ENCODE measurements around the gene KTN1. TPM values are rescaled to one million over a fixed set of nuclear protein-coding genes. Genes with fewer than 3 reads are reported as not detected.

The KTN1 gene
- polyA plus RNA-seq, 3 donors = 4.6 to 31.4 (median 17.9) TPM

- peaks cover 65 to 78% of the 10 kb centered on the region in 2 donors for H3K36me3 Mint-ChIP-seq
- H3K4me2 ChIP-seq (replicated peaks; ENCODE audit: extremely low read depth, low read length, poor library complexity, severe bottlenecking) = no peak overlapping the region
These were observed 93.0 kb downstream of the KTN1 start for GRCh38 chr14:55673048-55673447.

DNA sequence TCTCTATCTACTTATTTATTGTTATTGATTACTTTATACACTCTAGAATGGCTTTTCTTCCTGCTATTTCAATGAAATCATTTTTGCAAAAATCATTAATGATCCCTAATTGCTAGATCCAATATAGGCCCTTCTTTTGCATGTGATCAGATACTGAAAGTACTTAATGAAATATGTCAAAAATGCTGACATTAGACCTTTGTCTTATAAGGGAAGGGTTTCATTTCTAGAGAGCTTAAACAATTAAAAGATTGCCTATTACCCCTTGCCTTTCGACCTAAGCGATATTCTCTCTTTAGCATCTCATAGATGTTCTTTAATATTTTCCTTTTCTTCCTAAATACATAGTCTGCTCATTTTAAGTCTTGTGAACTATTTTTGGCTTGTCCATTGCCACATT, 101.1 kb downstream of the KTN1 start:
- Histone ChIP-seq H3K27ac (ENCODE audit: low read depth in 1 of 2, low read length in 2 of 2) (no peak overlapping the region), H3K9ac (ENCODE audit: insufficient read depth, low read length, poor library complexity, severe bottlenecking) (no peak overlapping the region), H2AFZ (ENCODE audit: insufficient read depth, low read depth, low read length, poor library complexity, severe bottlenecking) (no peak overlapping the region), H3K4me1 (ENCODE audit: control insufficient read depth in 1 of 2, insufficient read depth in 2 of 2, low read length in 2 of 2) (no peaks in the 10 kb centered on the region), H3K79me2 (ENCODE audit: insufficient read depth, low read length) (no peaks in the 10 kb centered on the region), H3K4me2 (replicated peaks; ENCODE audit: extremely low read depth, low read length, poor library complexity, severe bottlenecking) (no peak overlapping the region), H3K4me3 (replicated peaks in 1 of 3; ENCODE audit: low read depth in 2 of 3, low read length in 3 of 3) (no peak overlapping the region), H3K36me3 (replicated peaks in 1 of 2; ENCODE audit: control insufficient read depth in 1 of 2, insufficient read depth in 2 of 2, low read length in 2 of 2) (peaks cover 65 to 98% of the 10 kb centered on the region in 2 donors), H4K20me1 (ENCODE audit: insufficient read depth, low read length) (no peaks in the 10 kb centered on the region), H3K9me3 (replicated peaks in 1 of 2; ENCODE audit: control insufficient read depth in 1 of 2, insufficient read depth in 1 of 2, low read length in 2 of 2) (no peaks in the 10 kb centered on the region), H3K27me3 (ENCODE audit: control insufficient read depth in 2 of 2, insufficient read depth in 2 of 2, low read length in 2 of 2) (no peaks in the 10 kb centered on the region)
- no peaks in the 10 kb centered on the region for H3K4me1 Mint-ChIP-seq
- intact Hi-C loops (cut with micrococcal nuclease) = no loop called here
- H3K27me3 Mint-ChIP-seq (ENCODE audit: low read depth in 3 of 3) = no peaks in the 10 kb centered on the region
- TF ChIP-seq, protein P1, sequence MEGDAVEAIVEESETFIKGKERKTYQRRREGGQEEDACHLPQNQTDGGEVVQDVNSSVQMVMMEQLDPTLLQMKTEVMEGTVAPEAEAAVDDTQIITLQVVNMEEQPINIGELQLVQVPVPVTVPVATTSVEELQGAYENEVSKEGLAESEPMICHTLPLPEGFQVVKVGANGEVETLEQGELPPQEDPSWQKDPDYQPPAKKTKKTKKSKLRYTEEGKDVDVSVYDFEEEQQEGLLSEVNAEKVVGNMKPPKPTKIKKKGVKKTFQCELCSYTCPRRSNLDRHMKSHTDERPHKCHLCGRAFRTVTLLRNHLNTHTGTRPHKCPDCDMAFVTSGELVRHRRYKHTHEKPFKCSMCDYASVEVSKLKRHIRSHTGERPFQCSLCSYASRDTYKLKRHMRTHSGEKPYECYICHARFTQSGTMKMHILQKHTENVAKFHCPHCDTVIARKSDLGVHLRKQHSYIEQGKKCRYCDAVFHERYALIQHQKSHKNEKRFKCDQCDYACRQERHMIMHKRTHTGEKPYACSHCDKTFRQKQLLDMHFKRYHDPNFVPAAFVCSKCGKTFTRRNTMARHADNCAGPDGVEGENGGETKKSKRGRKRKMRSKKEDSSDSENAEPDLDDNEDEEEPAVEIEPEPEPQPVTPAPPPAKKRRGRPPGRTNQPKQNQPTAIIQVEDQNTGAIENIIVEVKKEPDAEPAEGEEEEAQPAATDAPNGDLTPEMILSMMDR (IDR thresholded peaks at IDR 0.05) = no peak
- no peaks in the 10 kb centered on the region for H3K9me3 Mint-ChIP-seq
- peaks cover 61 to 84% of the 10 kb centered on the region in 2 donors for H3K36me3 Mint-ChIP-seq
- no peak overlapping the region for H3K27ac Mint-ChIP-seq
- DNase-seq = no peak
- H3K4me3 Mint-ChIP-seq = no peak overlapping the region
- no CpG with 5 or more reads among the region's 2 CpGs for WGBS (ENCODE audit: insufficient coverage)

More at GRCh38 chr14:55673048-55673447, 93.0 kb downstream of the KTN1 start:
- Histone ChIP-seq H3K4me1 (ENCODE audit: control insufficient read depth in 1 of 2, insufficient read depth in 2 of 2, low read length in 2 of 2) (no peaks in the 10 kb centered on the region), H3K9ac (ENCODE audit: insufficient read depth, low read length, poor library complexity, severe bottlenecking) (no peak overlapping the region), H3K79me2 (ENCODE audit: insufficient read depth, low read length) (no peaks in the 10 kb centered on the region), H3K36me3 (replicated peaks in 1 of 2; ENCODE audit: control insufficient read depth in 1 of 2, insufficient read depth in 2 of 2, low read length in 2 of 2) (peaks cover 81 to 97% of the 10 kb centered on the region in 2 donors), H3K9me3 (replicated peaks in 1 of 2; ENCODE audit: control insufficient read depth in 1 of 2, insufficient read depth in 1 of 2, low read length in 2 of 2) (no peaks in the 10 kb centered on the region), H2AFZ (ENCODE audit: insufficient read depth, low read depth, low read length, poor library complexity, severe bottlenecking) (no peak overlapping the region), H4K20me1 (ENCODE audit: insufficient read depth, low read length) (no peaks in the 10 kb centered on the region), H3K27ac (ENCODE audit: low read depth in 1 of 2, low read length in 2 of 2) (no peak overlapping the region), H3K27me3 (ENCODE audit: control insufficient read depth in 2 of 2, insufficient read depth in 2 of 2, low read length in 2 of 2) (no peaks in the 10 kb centered on the region), H3K4me3 (replicated peaks in 1 of 3; ENCODE audit: low read depth in 2 of 3, low read length in 3 of 3) (no peak overlapping the region)
- WGBS (ENCODE audit: insufficient coverage) = no CpG with 5 or more reads among the region's 2 CpGs
- H3K4me3 Mint-ChIP-seq = no peak overlapping the region
- TF ChIP-seq, protein P1 (IDR thresholded peaks at IDR 0.05) = no peak
- no peaks in the 10 kb centered on the region for H3K27me3 Mint-ChIP-seq (ENCODE audit: low read depth in 3 of 3)
- no peaks in the 10 kb centered on the region for H3K4me1 Mint-ChIP-seq
- DNase-seq = no peak
- intact Hi-C loops (cut with micrococcal nuclease) = no loop called here
- no peak overlapping the region for H3K27ac Mint-ChIP-seq
- no peaks in the 10 kb centered on the region for H3K9me3 Mint-ChIP-seq

Measured in CD14-positive monocyte (primary cell).